IMR-90 (cell line): ENCODE measurements around the gene NPEPPS. TPM values are rescaled to one million over a fixed set of nuclear protein-coding genes. Genes with fewer than 3 reads are reported as not detected.

ENCODE experiments used
- ATAC-seq: fragments of 200-7000 bp; cut with Tn5 transposase; 2 replicates; pipeline ENCODE4 v1.9.1; 2020; ENCODE audit warnings: low read depth, mild to moderate bottlenecking, moderate library complexity
- BruUV-seq: library from RNA; stranded (reverse); fragments of 400-500 nt; replicated peaks from 2 replicates; lab custom pipeline; 2021; lab: Mats Ljungman, UMichigan
- CTCF ChIA-PET: fragments of 300-600 bp; formaldehyde crosslinking; extraction: SDS; loops from one replicate; lab custom pipeline; 2021; ENCODE audit warnings: antibody characterized with exemption; lab: Yijun Ruan, JAX
- POLR2A ChIA-PET: fragments of 300-600 bp; sonication (Branson Sonifier 250); formaldehyde crosslinking; loops from one replicate; lab custom pipeline; 2022; ENCODE audit warnings: antibody characterized with exemption; ENCODE audit not compliant: unreplicated experiment; lab: Charles Lee
- DNase-seq: peaks from one replicate; pipeline ENCODE4 v3.0.0; 2013
- H2AFZ ChIP-seq: replicated peaks from 2 replicates; pipeline ENCODE3; 2013; ENCODE audit warnings: low read length, mild to moderate bottlenecking; ENCODE audit not compliant: poor library complexity
- H2AK5ac ChIP-seq: 2 replicates; pipeline ENCODE4 v1.6.1; 2013; ENCODE audit warnings: low read depth, low read length, inconsistent platforms
- H2AK9ac ChIP-seq: replicated peaks from 2 replicates; pipeline ENCODE3; 2013; ENCODE audit warnings: mild to moderate bottlenecking, low read depth, low read length, moderate library complexity; ENCODE audit not compliant: poor library complexity
- H2BK120ac ChIP-seq: 2 replicates; pipeline ENCODE4 v1.6.1; 2013; ENCODE audit warnings: low read depth, low read length, inconsistent platforms
- H2BK15ac ChIP-seq: 3 replicates; pipeline ENCODE4 v1.6.1; 2013; ENCODE audit warnings: low read depth, low read length, inconsistent platforms
- H2BK20ac ChIP-seq: 2 replicates; pipeline ENCODE4 v1.6.1; 2013; ENCODE audit warnings: low read depth, mild to moderate bottlenecking, inconsistent platforms, low read length, moderate library complexity
- H2BK5ac ChIP-seq: 2 replicates; pipeline ENCODE4 v1.6.1; 2013; ENCODE audit warnings: mild to moderate bottlenecking, low read depth, low read length, inconsistent platforms; ENCODE audit not compliant: poor library complexity, severe bottlenecking
- H3K14ac ChIP-seq: replicated peaks from 2 replicates; pipeline ENCODE4 v1.6.1; 2013; ENCODE audit warnings: low read depth, low read length, inconsistent platforms
- H3K18ac ChIP-seq: 2 replicates; pipeline ENCODE4 v1.6.1; 2013; ENCODE audit warnings: low read depth, low read length, control low read depth
- H3K23ac ChIP-seq: 2 replicates; pipeline ENCODE4 v1.6.1; 2013; ENCODE audit warnings: low read depth, low read length, inconsistent platforms
- H3K27ac ChIP-seq: 2 replicates; pipeline ENCODE4 v1.5.1; 2013; ENCODE audit warnings: mild to moderate bottlenecking, control low read depth, low read length; ENCODE audit not compliant: insufficient read depth
- H3K27me3 ChIP-seq: 2 replicates; pipeline ENCODE4 v1.6.1; 2013; ENCODE audit warnings: low read length; ENCODE audit not compliant: control insufficient read depth, insufficient read depth
- H3K36me3 ChIP-seq: 2 replicates; pipeline ENCODE4 v1.6.1; 2013; ENCODE audit warnings: low read length, mixed read lengths; ENCODE audit not compliant: control insufficient read depth, insufficient read depth
- H3K4ac ChIP-seq: 2 replicates; pipeline ENCODE4 v1.6.1; 2013; ENCODE audit warnings: low read depth, low read length, inconsistent platforms
- H3K4me1 ChIP-seq: 2 replicates; pipeline ENCODE4 v1.6.1; 2013; ENCODE audit warnings: low read length, mixed read lengths; ENCODE audit not compliant: control insufficient read depth, insufficient read depth
- H3K4me2 ChIP-seq: 2 replicates; pipeline ENCODE4 v1.6.1; 2013; ENCODE audit warnings: low read depth, mild to moderate bottlenecking, control low read depth, low read length, moderate library complexity
- H3K4me3 ChIP-seq: 2 replicates; pipeline ENCODE4 v1.5.1; 2013; ENCODE audit warnings: low read depth, mild to moderate bottlenecking, control low read depth, low read length, moderate library complexity; ENCODE audit not compliant: insufficient read depth
- H3K56ac ChIP-seq: 2 replicates; pipeline ENCODE4 v1.6.1; 2013; ENCODE audit warnings: low read length, inconsistent platforms; ENCODE audit not compliant: insufficient read depth; ENCODE audit errors: extremely low read depth
- H3K79me1 ChIP-seq, 2 experiments: 2 replicates each; pipeline ENCODE4 v1.6.1; 2013; ENCODE audit warnings: low read length in 2 of 2, inconsistent platforms in 1 of 2, low read depth in 1 of 2
- H3K9ac ChIP-seq: 2 replicates; pipeline ENCODE4 v1.6.1; 2013; ENCODE audit warnings: low read depth, low read length, control low read depth
- H3K9me1 ChIP-seq: 2 replicates; pipeline ENCODE4 v1.6.1; 2013; ENCODE audit warnings: low read length, inconsistent platforms; ENCODE audit not compliant: insufficient read depth
- H3K9me3 ChIP-seq: 2 replicates; pipeline ENCODE4 v1.6.1; 2013; ENCODE audit warnings: low read length; ENCODE audit not compliant: control insufficient read depth, insufficient read depth
- H4K20me1 ChIP-seq: 2 replicates; pipeline ENCODE4 v1.6.1; 2013; ENCODE audit warnings: low read length, inconsistent platforms; ENCODE audit not compliant: insufficient read depth
- H4K5ac ChIP-seq: 2 replicates; pipeline ENCODE4 v1.6.1; 2013; ENCODE audit warnings: mild to moderate bottlenecking, low read depth, low read length, control low read depth
- H4K8ac ChIP-seq, 2 experiments: 2 replicates each; pipeline ENCODE4 v1.6.1; 2013; ENCODE audit warnings: low read depth in 2 of 2, low read length in 2 of 2, control low read depth in 1 of 2, inconsistent platforms in 1 of 2
- H4K91ac ChIP-seq: 2 replicates; pipeline ENCODE4 v1.6.1; 2013; ENCODE audit warnings: low read depth, low read length, inconsistent platforms; ENCODE audit not compliant: insufficient read depth
- CEBPB ChIP-seq: IDR thresholded peaks from 2 replicates; pipeline ENCODE4 v1.6.1; 2012; ENCODE audit warnings: low read depth, low read length, improper control_type of control experiment
- FOS ChIP-seq: fragments of 150-350 bp; IDR thresholded peaks from 2 replicates; pipeline ENCODE4 v1.6.1; 2016; ENCODE audit warnings: low read depth, low read length
- MAFK ChIP-seq: IDR thresholded peaks from 2 replicates; pipeline ENCODE4 v1.6.1; 2012; ENCODE audit warnings: low read depth, low read length, improper control_type of control experiment
- MAZ ChIP-seq: IDR thresholded peaks from 2 replicates; pipeline ENCODE4 v1.6.1; 2012; ENCODE audit warnings: low read depth, mild to moderate bottlenecking, low read length, improper control_type of control experiment, moderate library complexity, borderline replicate concordance
- RAD21 ChIP-seq: IDR thresholded peaks from 2 replicates; pipeline ENCODE4 v1.6.1; 2012; ENCODE audit warnings: low read length, improper control_type of control experiment
- WGBS, 2 experiments: methylation state at CpG; one replicate each; pipeline versions ENCODE4 v1.1.5 to v1.1.7; 2013; ENCODE audit warnings: missing lambda C conversion rate in 2 of 2; ENCODE audit not compliant: insufficient read length in 1 of 2; ENCODE audit errors: extremely low coverage in 2 of 2; 5-methylcytosine and 5-hydroxymethylcytosine counted together
- dilution Hi-C: fragments of 300-500 bp; cut with HindIII; formaldehyde crosslinking; loops from one replicate; pipeline ENCODE4 v1.14.3; 2018; ENCODE audit warnings: low sequenced_read_pairs; ENCODE audit not compliant: unreplicated experiment
- in situ Hi-C: fragments of 300-500 bp; cut with MboI; formaldehyde crosslinking; loops from 3 replicates; pipeline ENCODE4 v1.14.3; 2019; ENCODE audit warnings: low sequenced_read_pairs, inconsistent platforms, mixed read lengths
- intact Hi-C: fragments of 100-400 bp; cut with micrococcal nuclease; formaldehyde crosslinking; loops from 2 replicates; pipeline ENCODE4 v1.10.0; 2022
- polyA plus RNA-seq, 3 experiments: library from polyadenylated mRNA; depleted of rRNA; stranded (reverse); fragments of >200 nt; gene quantifications; 2 replicates each; pipeline ENCODE4 v1.2.3, GENCODE V29; 2012; ENCODE audit warnings: low replicate concordance in 1 of 3
- total RNA-seq: library from RNA; depleted of rRNA; stranded (reverse); fragments of >200 nt; gene quantifications from 2 replicates; pipeline ENCODE4 v1.2.3, GENCODE V29; 2012

The NPEPPS gene
- total and polyA plus RNA-seq, 2 of the 4 experiments (the other 2 are of a cell fraction): 54.1 to 64.6 TPM

DNA sequence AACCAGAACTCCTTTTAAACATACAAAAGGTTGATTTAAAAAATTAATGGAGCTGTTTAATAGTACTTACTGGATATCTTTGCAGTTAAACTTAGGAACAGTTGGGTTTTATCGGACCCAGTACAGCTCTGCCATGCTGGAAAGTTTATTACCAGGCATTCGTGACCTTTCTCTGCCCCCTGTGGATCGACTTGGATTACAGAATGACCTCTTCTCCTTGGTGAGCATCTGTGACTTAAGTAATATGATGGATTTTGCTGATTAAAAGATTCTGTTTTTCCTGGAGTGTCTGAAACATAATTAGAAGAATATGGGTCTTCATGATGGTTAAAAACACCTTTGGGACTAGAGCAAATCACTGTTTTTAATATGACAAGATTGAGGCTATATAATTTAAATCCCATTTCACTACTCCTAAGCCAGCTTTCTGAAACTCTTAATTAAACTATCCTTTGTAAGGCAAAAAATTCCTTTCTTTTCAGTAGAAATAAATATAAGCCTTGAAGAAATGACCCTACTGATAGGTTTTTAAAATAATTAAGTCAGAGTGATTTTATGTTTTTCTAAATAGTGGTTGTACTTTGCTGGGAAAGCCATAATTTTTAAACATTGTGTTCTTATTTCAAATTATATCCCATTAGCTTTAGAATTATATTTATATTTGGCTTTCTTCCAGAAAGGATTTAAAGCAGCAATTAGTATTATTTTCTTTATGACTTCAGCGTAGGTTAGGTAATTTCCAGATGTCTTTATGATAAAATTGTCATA lies 73.1 kb downstream of the NPEPPS start:
- no peak overlapping the region for H2AK9ac ChIP-seq
- H3K23ac ChIP-seq: peak overlapping the region; percentile 18
- CTCF ChIA-PET: interaction anchor here (0.8 to 1.7 kb wide), 4 partner anchors 12 to 288 kb away, joined by 3 to 9 read pairs (median 4); no protein-coding TSS in a partner anchor
- H3K36me3 ChIP-seq: peaks cover 33% of the 10 kb centered on the region
- no peak overlapping the region for H2BK15ac ChIP-seq
- H4K91ac ChIP-seq: peak overlapping the region; percentile 6; the same call in 1 of the 2 replicates
- peak overlapping the region; percentile 85; the same call in 1 of the 2 replicates for H3K27ac ChIP-seq
- ATAC-seq: no peak
- H3K4me2 ChIP-seq: peak overlapping the region; percentile 80
- peak overlapping the region; percentile 58; the same call in 1 of the 2 replicates for H3K18ac ChIP-seq
- dilution Hi-C loops (no loop called here), intact Hi-C loops (no loop called here), in situ Hi-C loops (loop anchor here (25.0 kb wide), 1 partner anchor 442 kb away; no protein-coding TSS in a partner anchor)
- no peak overlapping the region for H3K4me3 ChIP-seq
- no peaks in the 10 kb centered on the region for H3K27me3 ChIP-seq
- H3K9ac ChIP-seq: no peak overlapping the region; the same call in 1 of the 2 replicates
- TF ChIP-seq MAZ (no peak), MAFK (no peak), CEBPB (no peak), FOS (no peak), RAD21 (no peak)
- POLR2A ChIA-PET: no interaction called here
- no peak overlapping the region for H2AK5ac ChIP-seq
- peaks cover 16% of the 10 kb centered on the region for H3K4me1 ChIP-seq
- peaks cover 20 to 27% of the 10 kb centered on the region in 2 experiments for H3K79me1 ChIP-seq
- no peak overlapping the region for H2BK120ac ChIP-seq
- H4K5ac ChIP-seq: peak overlapping the region; percentile 88; the same call in 1 of the 2 replicates
- no peak overlapping the region for H2AFZ ChIP-seq
- H4K20me1 ChIP-seq: peaks cover 10% of the 10 kb centered on the region; the same call in 1 of the 2 replicates
- no TSS peak for BruUV-seq
- no peaks in the 10 kb centered on the region for H3K9me1 ChIP-seq
- peak overlapping the region; percentile 31 for H2BK20ac ChIP-seq
- 80% methylated on average over 1 of the region's 4 CpGs; no CpG with 5 or more reads in 1 of the 2 experiments for WGBS, 2 experiments
- no peak overlapping the region for H3K56ac ChIP-seq
- DNase-seq: no peak
- H3K9me3 ChIP-seq: no peaks in the 10 kb centered on the region
- peak overlapping the region; percentile 30 for H3K4ac ChIP-seq
- H4K8ac ChIP-seq: no peak overlapping the region; a peak in 1 of 4 replicates
- H3K14ac ChIP-seq: 0 out of 2 replicates have a peak overlapping the region, but pooled peaks have one; percentile 24
- H2BK5ac ChIP-seq: peak overlapping the region; percentile 80
